ENCODE data around the gene CFLAR.
"Not testable (repeated sequence)": the region's sequence is repeated elsewhere in the genome, so short reads cannot be mapped to it uniquely, and the experiment has no call there.

The CFLAR gene

DNA sequence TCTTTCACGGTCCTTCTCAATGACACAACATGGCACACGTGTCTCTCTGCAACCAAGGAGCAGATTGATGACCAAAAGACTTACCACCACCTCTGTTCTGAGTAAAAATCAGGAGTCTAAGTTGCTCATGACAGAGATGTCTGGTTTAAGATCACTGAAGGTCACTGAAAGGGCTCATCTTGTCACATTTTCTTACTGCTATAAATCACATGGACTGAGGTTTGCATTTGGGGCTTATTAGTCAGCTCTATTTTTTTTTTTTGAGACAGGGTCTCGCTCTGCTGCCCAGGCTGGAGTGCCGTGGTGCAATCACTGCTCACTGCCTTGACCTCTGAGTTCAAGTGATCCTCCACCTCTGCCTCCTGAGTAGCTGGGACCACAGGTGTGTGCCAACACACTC lies 19.4 kb downstream of the CFLAR start:
- DNase-seq (no peak), ATAC-seq (no peak)
- H3K27ac Mint-ChIP-seq = peak overlapping the region; percentile 71 to 94
- H3K4me3 Mint-ChIP-seq = peak overlapping the region; percentile 46 to 78
- no peaks in the 10 kb centered on the region for H3K9me3 Mint-ChIP-seq
- H3K27me3 Mint-ChIP-seq = no peaks in the 10 kb centered on the region
- peaks cover 70% of the 10 kb centered on the region for H3K4me1 Mint-ChIP-seq

DNA sequence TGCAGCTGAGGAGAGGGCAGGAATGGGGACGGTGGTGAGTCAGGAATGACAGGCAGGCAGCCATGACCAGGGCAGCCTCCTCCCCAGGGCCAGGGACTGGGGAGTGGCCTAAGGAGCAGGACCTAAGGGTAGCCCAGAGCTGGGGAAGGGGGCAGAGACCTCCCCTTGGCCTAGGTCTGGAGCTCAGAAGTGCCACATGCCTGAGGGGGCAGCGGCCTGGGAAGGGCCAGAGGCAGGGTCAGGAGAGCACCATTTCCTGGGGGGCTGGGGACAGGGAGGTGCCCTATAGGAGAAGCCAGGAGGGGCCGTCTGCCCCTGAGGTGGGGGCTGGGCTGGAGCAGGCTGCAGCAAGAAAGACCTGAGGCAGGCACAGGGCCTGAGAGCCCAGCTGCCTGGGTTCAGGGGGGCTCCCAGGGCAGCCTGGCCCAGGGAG lies 20.9 kb downstream of the CFLAR start:
- H3K27me3 Mint-ChIP-seq = no peaks in the 10 kb centered on the region
- ATAC-seq (no peak), DNase-seq (peak in 1 of 2 donors; percentile 12)
- H3K27ac Mint-ChIP-seq = peak overlapping the region; percentile 42 to 80
- peak overlapping the region in 1 of 2 donors; percentile 55 for H3K4me3 Mint-ChIP-seq
- no peaks in the 10 kb centered on the region for H3K9me3 Mint-ChIP-seq
- H3K4me1 Mint-ChIP-seq = peaks cover 69% of the 10 kb centered on the region

DNA sequence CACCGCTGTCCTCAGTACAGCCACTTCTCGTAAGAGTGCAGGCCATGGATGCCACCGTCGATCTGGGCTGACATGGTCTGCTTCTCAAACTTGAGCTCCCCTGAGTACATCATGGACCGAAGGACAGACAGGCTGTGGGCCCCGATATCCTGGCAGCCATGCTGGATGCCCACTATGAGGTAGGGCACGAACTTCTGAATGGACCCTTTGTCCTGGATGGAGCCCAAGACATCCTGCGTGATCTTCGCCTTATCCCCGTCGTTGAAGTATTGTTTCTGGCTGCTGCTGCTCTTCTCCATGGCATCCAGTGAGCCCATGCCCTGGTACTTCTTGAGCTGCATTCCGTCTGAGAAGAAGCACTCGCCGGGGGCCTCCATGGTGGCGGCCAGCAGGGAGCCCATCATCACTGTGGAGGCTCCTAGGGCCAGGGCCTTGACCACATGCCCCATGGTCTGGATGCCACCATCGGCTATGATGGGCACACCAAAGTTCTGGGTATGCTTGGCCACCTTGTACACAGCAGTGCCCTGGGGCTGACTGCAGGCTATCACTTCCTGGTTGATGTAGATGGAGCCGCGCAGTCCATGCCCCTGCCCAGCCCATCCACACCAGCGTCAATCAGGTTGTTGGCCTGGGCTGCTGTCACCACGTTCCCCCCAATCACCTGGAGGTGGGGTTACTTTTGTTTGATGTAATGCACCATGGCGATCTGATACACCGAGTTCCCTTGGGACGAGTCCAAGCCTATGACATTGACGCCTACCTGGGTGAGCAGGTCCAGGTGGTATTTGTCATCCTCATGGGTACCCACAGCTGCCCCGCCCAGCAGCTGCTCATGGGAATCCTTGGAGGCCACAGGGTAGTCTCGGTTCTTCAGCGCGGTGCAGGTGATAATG lies 21.8 kb downstream of the CFLAR start:
- Mint-ChIP-seq H3K27ac (no peak overlapping the region), H3K9me3 (no peaks in the 10 kb centered on the region), H3K27me3 (no peaks in the 10 kb centered on the region), H3K4me1 (peaks cover 61% of the 10 kb centered on the region), H3K4me3 (no peak overlapping the region)
- peak in 1 of 2 donors; percentile 9 for DNase-seq
- no peak for ATAC-seq

DNA sequence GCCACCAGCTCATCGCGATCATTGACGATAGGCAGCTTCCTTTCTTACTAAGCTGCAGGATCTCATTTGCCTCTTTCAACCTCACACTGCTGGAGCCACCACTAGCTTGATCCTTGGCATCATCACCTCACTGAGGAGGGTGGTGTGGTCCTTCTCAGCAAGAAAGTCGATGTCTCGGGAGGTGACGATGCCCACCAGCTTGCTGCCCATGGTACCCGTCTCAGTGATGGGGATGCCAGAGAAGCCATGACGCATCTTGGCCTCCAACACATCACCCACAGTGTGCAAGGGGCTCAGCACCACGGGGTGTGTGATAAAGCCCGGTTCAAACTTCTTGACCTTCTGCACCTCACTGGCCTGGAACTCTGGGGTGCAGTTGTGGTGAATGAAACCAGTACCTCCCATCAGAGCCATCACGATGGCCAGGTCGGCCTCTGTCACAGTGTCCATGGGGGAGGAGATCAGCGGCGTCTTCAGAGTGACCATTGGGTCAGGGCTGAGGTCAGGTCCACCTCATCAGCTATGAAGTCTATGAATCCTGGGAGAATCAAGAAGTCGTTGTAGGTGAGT lies 22.5 kb downstream of the CFLAR start:
- Mint-ChIP-seq H3K27ac (no peak overlapping the region), H3K4me3 (no peak overlapping the region), H3K9me3 (no peaks in the 10 kb centered on the region), H3K4me1 (peaks cover 53% of the 10 kb centered on the region), H3K27me3 (no peaks in the 10 kb centered on the region)
- ATAC-seq = no peak
- no peak for DNase-seq

DNA sequence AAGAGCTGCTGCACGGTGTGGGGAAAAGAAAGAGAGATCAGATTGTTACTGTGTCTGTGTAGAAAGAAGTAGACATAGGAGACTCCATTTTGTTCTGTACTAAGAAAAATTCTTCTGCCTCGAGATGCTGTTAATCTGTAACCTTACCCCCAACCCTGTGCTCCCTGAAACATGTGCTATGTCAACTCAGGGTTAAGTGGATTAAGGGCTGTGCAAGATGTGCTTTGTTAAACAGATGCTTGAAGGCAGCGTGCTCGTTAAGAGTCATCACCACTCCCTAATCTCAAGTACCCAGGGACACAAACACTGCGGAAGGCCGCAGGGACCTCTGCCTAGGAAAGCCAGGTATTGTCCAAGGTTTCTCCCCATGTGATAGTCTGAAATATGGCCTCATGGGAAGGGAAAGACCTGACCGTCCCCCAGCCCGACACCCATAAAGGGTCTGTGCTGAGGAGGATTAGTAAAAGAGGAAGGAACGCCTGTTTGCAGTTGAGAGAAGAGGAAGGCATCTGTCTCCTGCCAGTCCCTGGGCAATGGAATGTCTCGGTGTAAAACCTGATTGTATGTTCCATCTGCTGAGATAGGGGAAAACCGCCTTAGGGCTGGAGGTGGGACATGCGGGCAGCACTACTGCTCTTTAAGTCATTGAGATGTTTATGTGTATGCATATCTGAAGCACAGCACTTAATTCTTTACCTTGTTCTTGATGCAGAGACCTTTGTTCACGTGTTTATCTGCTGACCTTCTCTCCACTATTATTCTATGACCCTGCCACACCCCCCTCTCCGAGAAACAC lies 23.2 kb downstream of the CFLAR start:
- not testable (repeated sequence) for H3K9me3 Mint-ChIP-seq, H3K27ac Mint-ChIP-seq, DNase-seq, H3K27me3 Mint-ChIP-seq, ATAC-seq
- peak overlapping the region in 1 of 2 donors; percentile 33 for H3K4me3 Mint-ChIP-seq
- H3K4me1 Mint-ChIP-seq = peaks cover 47% of the 10 kb centered on the region

DNA sequence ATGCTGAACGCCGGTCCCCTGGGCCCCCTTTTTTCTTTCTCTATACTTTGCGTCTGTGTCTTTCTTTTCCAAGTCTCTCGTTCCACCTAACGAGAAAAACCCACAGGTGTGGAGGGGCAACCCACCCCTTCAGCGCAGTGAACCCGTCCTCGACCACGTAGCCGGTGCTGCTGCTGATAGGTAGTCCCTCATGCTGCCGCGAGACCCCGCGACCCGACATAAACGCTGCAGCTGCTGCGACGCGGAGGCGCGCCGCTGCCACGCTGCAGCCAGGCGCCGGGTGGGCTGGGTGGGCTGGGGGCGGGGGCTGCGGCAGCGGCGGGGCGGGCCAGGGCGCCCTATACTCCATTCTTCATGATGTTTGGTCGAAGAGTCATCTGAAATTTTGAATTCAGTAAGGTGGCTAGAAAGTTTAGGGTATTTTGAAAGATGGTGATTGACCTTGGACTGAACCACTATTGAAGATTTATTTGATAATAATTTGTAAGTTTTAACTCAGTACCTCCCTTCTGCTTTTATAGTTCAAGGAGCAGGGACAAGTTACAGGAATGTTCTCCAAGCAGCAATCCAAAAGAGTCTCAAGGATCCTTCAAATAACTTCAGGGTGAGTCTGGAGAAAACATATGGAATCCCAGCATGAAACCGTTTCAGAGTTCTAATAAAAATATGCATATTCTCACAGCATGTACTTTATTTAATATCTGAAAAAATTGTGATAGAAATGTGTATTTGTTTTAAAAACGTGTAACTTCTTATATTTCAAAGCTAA lies 24.1 kb downstream of the CFLAR start:
- no peak for ATAC-seq
- Mint-ChIP-seq H3K9me3 (no peaks in the 10 kb centered on the region), H3K27ac (peak overlapping the region in 1 of 2 donors; percentile 19), H3K4me1 (peaks cover 45% of the 10 kb centered on the region), H3K4me3 (no peak overlapping the region), H3K27me3 (no peaks in the 10 kb centered on the region)
- no peak for DNase-seq

DNA sequence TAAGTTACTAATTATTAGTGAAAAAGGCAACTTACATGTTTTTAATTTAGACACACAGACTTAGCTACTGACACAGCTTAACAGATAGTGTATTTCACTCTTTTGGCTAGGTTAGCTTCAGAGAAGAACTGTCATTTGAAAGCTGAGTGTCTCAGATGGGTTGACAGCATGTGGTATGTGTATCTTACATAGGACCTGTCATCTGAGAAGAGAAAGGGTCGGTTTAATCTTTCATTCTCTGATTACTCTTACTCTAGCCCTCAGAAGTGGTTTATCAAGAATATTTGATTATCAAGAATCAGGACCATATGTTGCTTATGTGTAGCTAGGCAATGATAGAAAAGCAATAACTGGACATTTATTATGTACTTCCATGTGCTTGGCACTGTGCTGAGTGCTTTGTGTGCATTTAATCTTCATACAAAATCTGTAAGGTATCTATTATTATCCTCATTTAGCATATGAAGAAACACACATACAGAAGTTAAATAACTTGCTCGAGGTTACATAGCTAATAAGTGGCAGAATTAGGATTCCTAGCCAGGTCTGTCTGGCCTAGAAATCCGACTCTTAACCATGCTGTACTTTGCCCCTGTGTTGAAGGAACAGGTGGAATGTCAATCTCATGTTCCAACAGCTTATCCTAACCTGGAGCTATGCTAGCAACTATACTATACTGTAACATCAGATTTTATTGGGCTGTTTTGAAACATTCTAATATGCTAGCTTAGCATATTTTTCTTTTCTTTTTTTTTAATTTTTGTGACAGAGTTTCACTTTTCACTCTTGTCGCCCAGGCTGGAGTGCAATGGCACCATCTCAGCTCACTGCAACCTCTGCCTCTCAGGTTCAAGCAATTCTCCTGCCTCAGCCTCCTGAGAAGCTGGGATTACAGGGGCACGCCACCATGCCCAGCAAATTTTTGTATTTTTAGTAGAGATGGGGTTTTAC lies 28.4 kb downstream of the CFLAR start:
- ATAC-seq = no peak
- H3K4me3 Mint-ChIP-seq = no peak overlapping the region
- H3K9me3 Mint-ChIP-seq = no peaks in the 10 kb centered on the region
- peaks cover 16% of the 10 kb centered on the region for H3K4me1 Mint-ChIP-seq
- H3K27me3 Mint-ChIP-seq = no peaks in the 10 kb centered on the region
- no peak overlapping the region for H3K27ac Mint-ChIP-seq
- DNase-seq = no peak

DNA sequence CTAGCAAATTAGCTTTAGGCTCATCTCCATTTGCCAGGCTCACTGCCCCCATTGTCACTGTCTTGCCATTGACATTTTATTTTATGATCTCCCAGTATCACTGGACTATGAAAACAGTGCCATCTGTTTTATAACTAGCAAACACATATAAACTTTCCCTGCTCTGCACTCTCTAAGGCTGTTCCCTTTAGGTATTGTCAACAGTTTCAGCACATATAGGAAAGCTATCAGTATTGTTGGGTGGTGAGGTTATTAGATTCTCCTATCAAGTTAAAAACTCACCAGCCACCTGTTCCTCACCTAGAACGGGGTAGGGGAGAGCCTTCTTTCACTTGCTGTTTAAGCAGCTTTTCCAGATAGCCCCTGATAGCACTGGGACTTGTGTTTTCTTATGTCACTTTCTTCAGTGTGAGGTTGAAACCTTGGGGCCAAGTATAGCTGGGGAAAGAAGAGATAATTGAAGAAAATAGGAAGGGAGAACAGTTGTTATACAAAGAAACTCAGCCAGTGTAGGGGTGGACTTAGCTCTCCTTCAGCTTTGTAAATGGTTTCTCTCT lies 32.5 kb downstream of the CFLAR start:
- no peak overlapping the region for H3K4me3 Mint-ChIP-seq
- H3K27ac Mint-ChIP-seq = peak overlapping the region; percentile 2 to 42
- DNase-seq (no peak), ATAC-seq (no peak)
- no peaks in the 10 kb centered on the region for H3K27me3 Mint-ChIP-seq
- H3K9me3 Mint-ChIP-seq = no peaks in the 10 kb centered on the region
- peaks cover 40% of the 10 kb centered on the region for H3K4me1 Mint-ChIP-seq

DNA sequence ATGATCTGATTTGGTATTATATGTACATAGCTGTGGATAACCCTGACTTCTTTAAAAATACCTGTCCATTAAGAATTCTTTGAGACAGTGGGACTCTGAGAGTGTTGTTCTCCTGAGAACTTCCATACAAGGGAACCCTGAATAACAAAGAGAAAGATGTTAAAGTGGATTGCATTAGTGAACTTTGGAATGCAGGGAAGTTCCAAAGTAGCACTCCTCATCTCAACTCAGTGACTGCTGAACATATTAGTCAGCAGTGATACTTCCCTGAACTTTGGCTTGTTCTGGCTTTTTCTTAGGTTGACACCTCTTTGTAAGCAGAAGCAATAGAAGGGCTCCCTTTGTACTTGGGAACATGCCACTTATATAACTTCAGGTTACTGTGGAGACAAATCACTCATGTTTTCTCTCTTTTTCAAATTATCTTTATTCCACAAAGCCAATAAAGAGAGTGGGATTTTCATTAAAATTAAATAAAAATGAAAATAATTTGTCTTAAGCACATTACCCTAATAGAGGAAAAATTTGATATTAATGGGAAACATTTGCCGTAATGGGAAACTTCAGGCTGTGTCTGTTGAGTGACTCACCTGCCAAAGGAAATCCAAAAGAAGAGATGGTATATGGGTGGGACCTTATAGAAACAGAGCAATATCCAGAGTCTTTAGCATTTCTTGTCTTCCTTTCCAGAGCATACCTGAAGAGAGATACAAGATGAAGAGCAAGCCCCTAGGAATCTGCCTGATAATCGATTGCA lies 33.3 kb downstream of the CFLAR start:
- Mint-ChIP-seq H3K9me3 (no peaks in the 10 kb centered on the region), H3K4me1 (peaks cover 41% of the 10 kb centered on the region), H3K27ac (peak overlapping the region; percentile 2 to 42), H3K4me3 (peak overlapping the region; percentile 25 to 46), H3K27me3 (no peaks in the 10 kb centered on the region)
- DNase-seq (no peak), ATAC-seq (no peak)

DNA sequence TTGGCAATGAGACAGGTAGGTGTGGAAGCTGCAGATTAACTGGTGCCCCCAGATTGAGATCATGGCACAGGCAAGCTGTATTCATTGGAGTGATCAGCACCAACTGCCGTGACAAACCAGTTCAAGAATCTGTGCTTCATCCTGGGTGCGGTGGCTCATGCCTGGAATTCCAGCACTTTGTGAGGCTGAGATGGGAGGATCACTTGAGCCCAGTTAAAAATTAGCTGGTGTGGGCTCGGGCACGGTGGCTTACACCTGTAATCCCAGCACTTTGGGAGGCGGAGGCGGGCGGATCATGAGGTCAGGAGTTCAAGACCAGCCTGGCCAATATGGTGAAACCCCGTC lies 33.8 kb downstream of the CFLAR start:
- not testable (repeated sequence) for H3K9me3 Mint-ChIP-seq, ATAC-seq, H3K27me3 Mint-ChIP-seq, DNase-seq
- H3K4me3 Mint-ChIP-seq = peak overlapping the region; percentile 25 to 46
- peak overlapping the region in 1 of 2 donors; percentile 35 for H3K27ac Mint-ChIP-seq
- peaks cover 46% of the 10 kb centered on the region for H3K4me1 Mint-ChIP-seq

DNA sequence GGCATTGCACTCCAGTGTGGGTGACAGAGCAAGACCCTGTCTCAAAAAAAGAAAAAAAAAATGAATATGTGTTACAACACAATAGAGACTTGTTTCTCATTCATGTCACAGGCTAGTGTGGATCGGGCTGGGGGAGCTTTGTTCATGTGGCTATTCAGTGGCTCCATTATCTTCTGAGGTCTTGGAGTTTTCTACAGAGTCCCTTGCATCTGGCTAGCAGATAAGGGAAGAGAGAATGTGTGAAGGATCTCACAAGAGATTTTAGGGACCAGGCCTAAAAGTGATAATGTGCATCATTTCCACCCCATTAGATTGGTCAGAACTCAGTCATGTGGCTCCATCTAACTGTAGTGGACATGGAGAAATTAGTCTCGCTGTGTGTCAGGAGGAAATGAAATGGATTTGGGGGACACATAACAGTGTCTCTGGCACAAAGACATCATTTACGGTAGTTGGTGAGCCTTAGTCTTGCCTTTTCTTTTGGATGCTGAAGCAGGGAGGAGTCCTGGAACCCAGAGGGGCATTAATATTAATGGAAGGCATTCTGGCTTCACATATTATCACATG lies 34.6 kb downstream of the CFLAR start:
- no peaks in the 10 kb centered on the region for H3K9me3 Mint-ChIP-seq
- H3K27ac Mint-ChIP-seq = peak overlapping the region; percentile 27 to 35
- H3K4me3 Mint-ChIP-seq = peak overlapping the region in 1 of 2 donors; percentile 23
- ATAC-seq (no peak), DNase-seq (no peak)
- H3K4me1 Mint-ChIP-seq = peaks cover 51% of the 10 kb centered on the region
- no peaks in the 10 kb centered on the region for H3K27me3 Mint-ChIP-seq

DNA sequence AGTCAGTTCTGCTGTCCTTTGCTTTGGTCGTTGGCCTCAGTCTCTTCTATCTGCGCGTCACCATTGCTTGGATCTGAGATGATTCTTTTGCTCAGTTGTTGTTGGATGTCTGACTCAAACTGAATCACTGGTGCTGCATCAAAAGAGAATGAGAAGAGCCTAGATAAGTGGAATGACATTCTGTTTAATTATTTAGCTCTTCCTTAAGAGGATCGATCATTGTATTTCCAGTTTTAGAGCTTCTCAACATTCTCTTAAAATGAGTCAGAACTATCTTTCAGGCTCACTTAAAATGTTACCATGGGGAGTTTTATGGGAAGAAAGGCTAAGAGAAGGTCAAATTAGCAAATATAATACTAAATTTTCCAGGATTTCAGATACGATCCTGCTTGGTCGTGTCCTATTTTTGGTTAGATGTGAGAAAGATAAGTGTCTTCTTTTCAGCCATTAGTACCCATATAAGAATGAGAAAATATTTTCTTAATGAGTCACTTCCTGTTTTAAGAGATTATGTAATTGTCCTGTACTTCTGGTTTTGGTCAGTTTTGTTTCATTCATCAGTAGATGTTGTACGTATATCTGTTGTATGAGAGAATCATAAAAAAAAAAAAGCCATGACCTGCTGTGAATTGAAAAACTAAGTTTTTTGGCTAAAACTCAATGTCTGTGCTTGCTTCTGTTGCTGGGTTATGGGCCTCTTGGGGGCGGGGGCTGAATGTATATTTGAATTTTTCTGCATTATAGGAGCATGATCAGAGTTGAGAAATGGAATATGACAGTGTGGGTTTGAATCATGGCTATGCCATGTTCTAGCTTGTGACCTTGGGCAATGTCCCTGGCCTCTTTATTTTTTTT lies 35.4 kb downstream of the CFLAR start:
- Mint-ChIP-seq H3K27me3 (no peaks in the 10 kb centered on the region), H3K9me3 (no peaks in the 10 kb centered on the region), H3K4me1 (peaks cover 58% of the 10 kb centered on the region), H3K27ac (peak overlapping the region; percentile 35 to 47), H3K4me3 (peak overlapping the region in 1 of 2 donors; percentile 38)
- ATAC-seq (peak; percentile 83), DNase-seq (no peak)

Data from stimulated activated naive CD8-positive, alpha-beta T cell treated with anti-CD3 and anti-CD28 coated beads, Interleukin-15, amount 100 ng/mL, for 72 hours (primary cell).